ENCODE measurements around the gene FYN. TPM values are rescaled to one million over a fixed set of nuclear protein-coding genes. Genes with fewer than 3 reads are reported as not detected.

Gene FYN
- total RNA-seq, 1 experiment from 2014 or later: 18.5 TPM

DNA sequence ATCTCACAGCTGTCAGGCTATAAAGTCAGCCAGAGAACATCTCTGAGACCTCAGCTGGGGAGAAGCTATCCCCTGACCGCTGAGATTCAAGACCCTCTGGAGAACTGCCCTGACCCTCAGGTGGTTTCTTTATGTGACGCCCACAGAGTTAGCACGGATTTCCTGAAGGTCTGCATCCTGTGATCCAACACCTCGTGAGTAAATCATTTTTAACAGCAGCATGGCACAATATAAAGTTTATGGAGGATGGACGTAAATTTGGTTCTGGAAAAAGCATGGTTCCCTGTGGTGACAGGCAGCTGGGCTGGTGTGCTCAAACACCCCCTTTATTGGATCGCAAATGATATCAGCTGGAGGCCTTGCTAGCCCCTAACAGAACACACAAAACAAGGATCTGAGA lies 242.2 kb downstream of the FYN start:
- ChIA-PET CTCF (interaction anchor here (0.6 kb wide), 1 partner anchor 14 kb away, joined by 3 read pairs; no protein-coding TSS in a partner anchor), RAD21 (ENCODE audit: low non-redundant PET in 1 of 2, low total read pairs in 2 of 2, uncharacterized antibody in 2 of 2, unreplicated experiment in 2 of 2) (no interaction called here), POLR2A (no interaction called here)
- intact Hi-C loops (cut with micrococcal nuclease): no loop called here
- Histone ChIP-seq H3K4me1 (ENCODE audit: control insufficient read depth in 1 of 2, insufficient read depth in 2 of 2, low read length in 2 of 2) (peaks cover 10% of the 10 kb centered on the region in 2 experiments; a peak in 3 of 4 replicates), H3K27me3 (ENCODE audit: insufficient read depth, low read length) (no peaks in the 10 kb centered on the region), H4K20me1 (ENCODE audit: insufficient read depth) (no peaks in the 10 kb centered on the region), H3K27ac (ENCODE audit: low read depth, low read length) (no peak overlapping the region), H3K9me3 (ENCODE audit: control insufficient read depth in 1 of 2, insufficient read depth in 1 of 2, low read depth in 1 of 2, low read length in 2 of 2) (no peaks in the 10 kb centered on the region), H3K4me2 (ENCODE audit: low read length) (no peak overlapping the region), H3K36me3 (ENCODE audit: control insufficient read depth in 1 of 2, insufficient read depth in 2 of 2, low read length in 2 of 2) (no peaks in the 10 kb centered on the region), H3K4me3 (replicated peaks in 1 of 2; ENCODE audit: low read depth in 1 of 2, low read length in 2 of 2) (no peak overlapping the region), H3K9me2 (ENCODE audit: insufficient read depth) (no peaks in the 10 kb centered on the region), H3K9ac (ENCODE audit: low read length) (no peak overlapping the region), H3K79me2 (ENCODE audit: insufficient read depth, low read length) (no peaks in the 10 kb centered on the region), H2AFZ (ENCODE audit: low read depth, low read length, poor library complexity, severe bottlenecking) (no peak overlapping the region)
- no peak for DNase-seq (ENCODE audit: low read depth, low spot score)
- no TSS peak for BruUV-seq (replicated peaks)
- ATAC-seq: no peak
- TF ChIP-seq POLR2A (IDR thresholded peaks at IDR 0.05; ENCODE audit: borderline replicate concordance, extremely low read depth, insufficient read depth, insufficient read length): no peak
- TF ChIP-seq CBX3 (IDR thresholded peaks at IDR 0.05; ENCODE audit: low read depth): no peak
- no peak for TF ChIP-seq SIN3A (IDR thresholded peaks at IDR 0.05; ENCODE audit: low read depth)
- TF ChIP-seq ZNF274 (IDR thresholded peaks at IDR 0.05; ENCODE audit: low read depth, low read length): no peak
- no peak for TF ChIP-seq EGR1 (IDR thresholded peaks at IDR 0.05; ENCODE audit: low read depth)
- TF ChIP-seq, protein P1, sequence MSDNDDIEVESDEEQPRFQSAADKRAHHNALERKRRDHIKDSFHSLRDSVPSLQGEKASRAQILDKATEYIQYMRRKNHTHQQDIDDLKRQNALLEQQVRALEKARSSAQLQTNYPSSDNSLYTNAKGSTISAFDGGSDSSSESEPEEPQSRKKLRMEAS (IDR thresholded peaks at IDR 0.05): no peak
- no peak for TF ChIP-seq SRF (IDR thresholded peaks at IDR 0.05; ENCODE audit: low read depth)
- no peak for TF ChIP-seq JUND (IDR thresholded peaks at IDR 0.05)
- TF ChIP-seq, protein P2, sequence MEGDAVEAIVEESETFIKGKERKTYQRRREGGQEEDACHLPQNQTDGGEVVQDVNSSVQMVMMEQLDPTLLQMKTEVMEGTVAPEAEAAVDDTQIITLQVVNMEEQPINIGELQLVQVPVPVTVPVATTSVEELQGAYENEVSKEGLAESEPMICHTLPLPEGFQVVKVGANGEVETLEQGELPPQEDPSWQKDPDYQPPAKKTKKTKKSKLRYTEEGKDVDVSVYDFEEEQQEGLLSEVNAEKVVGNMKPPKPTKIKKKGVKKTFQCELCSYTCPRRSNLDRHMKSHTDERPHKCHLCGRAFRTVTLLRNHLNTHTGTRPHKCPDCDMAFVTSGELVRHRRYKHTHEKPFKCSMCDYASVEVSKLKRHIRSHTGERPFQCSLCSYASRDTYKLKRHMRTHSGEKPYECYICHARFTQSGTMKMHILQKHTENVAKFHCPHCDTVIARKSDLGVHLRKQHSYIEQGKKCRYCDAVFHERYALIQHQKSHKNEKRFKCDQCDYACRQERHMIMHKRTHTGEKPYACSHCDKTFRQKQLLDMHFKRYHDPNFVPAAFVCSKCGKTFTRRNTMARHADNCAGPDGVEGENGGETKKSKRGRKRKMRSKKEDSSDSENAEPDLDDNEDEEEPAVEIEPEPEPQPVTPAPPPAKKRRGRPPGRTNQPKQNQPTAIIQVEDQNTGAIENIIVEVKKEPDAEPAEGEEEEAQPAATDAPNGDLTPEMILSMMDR (IDR thresholded peaks at IDR 0.05 in 2 of 3, conservative IDR thresholded peaks at IDR 0.05 in 1 of 3; ENCODE audit: borderline replicate concordance in 1 of 3, insufficient read depth in 1 of 3, low read depth in 2 of 3, low read length in 2 of 3): no peak
- TF ChIP-seq TCF7L2 (IDR thresholded peaks at IDR 0.05; ENCODE audit: borderline replicate concordance, extremely low read depth, insufficient read depth, insufficient read length): no peak
- TF ChIP-seq, protein P3, sequence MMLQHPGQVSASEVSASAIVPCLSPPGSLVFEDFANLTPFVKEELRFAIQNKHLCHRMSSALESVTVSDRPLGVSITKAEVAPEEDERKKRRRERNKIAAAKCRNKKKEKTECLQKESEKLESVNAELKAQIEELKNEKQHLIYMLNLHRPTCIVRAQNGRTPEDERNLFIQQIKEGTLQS (IDR thresholded peaks at IDR 0.05): no peak
- TF ChIP-seq EZH2 (IDR thresholded peaks at IDR 0.05): no peak
- TF ChIP-seq ZFX (IDR thresholded peaks at IDR 0.05): no peak
- TF ChIP-seq EZH2phosphoT487 (IDR thresholded peaks at IDR 0.05; ENCODE audit: borderline replicate concordance): no peak
